ENCODE measurements around the gene RYR1.

RYR1 gene

GRCh38 chr19:38527466-38528136 is 94.1 kb downstream of the RYR1 start:
- Histone ChIP-seq H3K27ac (ENCODE audit: extremely low read depth, low read depth, low read length) (no peak overlapping the region), H3K9me3 (ENCODE audit: control insufficient read depth, insufficient read depth, low read depth, low read length) (no peaks in the 10 kb centered on the region), H3K4me3 (ENCODE audit: low read depth, low read length) (no peak overlapping the region), H3K36me3 (ENCODE audit: control insufficient read depth in 2 of 2, insufficient read depth in 1 of 2, low read length in 2 of 2) (no peaks in the 10 kb centered on the region), H3K4me1 (ENCODE audit: control insufficient read depth, insufficient read depth, low read length) (no peaks in the 10 kb centered on the region)
- ChIA-PET CTCF (no interaction called here), POLR2A (no interaction called here)
- TF ChIP-seq SP3 (tag by site-specific recombination; IDR thresholded peaks at IDR 0.05) (peak; percentile 55), ZNF658 (tag by site-specific recombination; IDR thresholded peaks at IDR 0.05) (no peak), KLF8 (tag by site-specific recombination; IDR thresholded peaks at IDR 0.05) (0 out of 2 replicates have a peak, but pooled peaks have one; percentile 12), KLF1 (tag by site-specific recombination; IDR thresholded peaks at IDR 0.05) (peak; percentile 67), SP2 (tag by site-specific recombination; IDR thresholded peaks at IDR 0.05) (peak; percentile 27; the same call in 1 of the 2 replicates)

- no peaks in the 10 kb centered on the region for H3K9me3 ChIP-seq (ENCODE audit: control insufficient read depth, insufficient read depth, low read depth, low read length)
- H3K36me3 ChIP-seq (ENCODE audit: control insufficient read depth in 2 of 2, insufficient read depth in 1 of 2, low read length in 2 of 2), result no peaks in the 10 kb centered on the region
- H3K4me1 ChIP-seq (ENCODE audit: control insufficient read depth, insufficient read depth, low read length), result no peaks in the 10 kb centered on the region
- ChIA-PET CTCF (interaction anchor here (2.2 kb wide), 1 partner anchor 108 kb away, joined by 5 read pairs; no protein-coding TSS in a partner anchor), POLR2A (no interaction called here)
- H3K4me3 ChIP-seq (ENCODE audit: low read depth, low read length), result no peak overlapping the region
- no peak overlapping the region for H3K27ac ChIP-seq (ENCODE audit: extremely low read depth, low read depth, low read length)
- TF ChIP-seq ZNF670 (tag by site-specific recombination; IDR thresholded peaks at IDR 0.05; ENCODE audit: low read depth) (no peak), ZNF473 (tag by site-specific recombination; IDR thresholded peaks at IDR 0.05) (no peak), ZBTB21 (tag by site-specific recombination; IDR thresholded peaks at IDR 0.05) (no peak), ZNF157 (tag by site-specific recombination; IDR thresholded peaks at IDR 0.05) (no peak), SETDB1 (IDR thresholded peaks at IDR 0.05; ENCODE audit: insufficient read length, low read length) (no peak), ZBTB48 (tag by site-specific recombination; IDR thresholded peaks at IDR 0.05) (no peak), ZFP41 (tag by site-specific recombination; IDR thresholded peaks at IDR 0.05; ENCODE audit: borderline replicate concordance) (no peak), ZFP3 (tag by site-specific recombination; IDR thresholded peaks at IDR 0.05; ENCODE audit: low read depth) (no peak), ZNF335 (tag by site-specific recombination; conservative IDR thresholded peaks at IDR 0.05) (no peak), ZNF140 (tag by site-specific recombination; IDR thresholded peaks at IDR 0.05) (no peak), ZNF580 (tag by site-specific recombination; IDR thresholded peaks at IDR 0.05) (no peak), ZNF596 (tag by site-specific recombination; IDR thresholded peaks at IDR 0.05) (no peak), WT1 (tag by site-specific recombination; IDR thresholded peaks at IDR 0.05) (no peak), ZNF654 (tag by site-specific recombination; IDR thresholded peaks at IDR 0.05; ENCODE audit: low read depth) (no peak), RBAK (tag by site-specific recombination; IDR thresholded peaks at IDR 0.05) (no peak)
These were observed 94.8 kb downstream of the RYR1 start for GRCh38 chr19:38528213-38528755.

GRCh38 chr19:38528931-38529330 is 95.4 kb downstream of the RYR1 start:
- Histone ChIP-seq H3K4me3 (ENCODE audit: low read depth, low read length) (no peak overlapping the region), H3K4me1 (ENCODE audit: control insufficient read depth, insufficient read depth, low read length) (no peaks in the 10 kb centered on the region), H3K27ac (ENCODE audit: extremely low read depth, low read depth, low read length) (no peak overlapping the region), H3K36me3 (ENCODE audit: control insufficient read depth in 2 of 2, insufficient read depth in 1 of 2, low read length in 2 of 2) (no peaks in the 10 kb centered on the region), H3K9me3 (ENCODE audit: control insufficient read depth, insufficient read depth, low read depth, low read length) (no peaks in the 10 kb centered on the region)
- ChIA-PET CTCF (interaction anchor here (2.2 to 3.4 kb wide), 2 partner anchors 15 to 108 kb away, joined by 5 to 19 read pairs; no protein-coding TSS in a partner anchor), POLR2A (no interaction called here)
- TF ChIP-seq ZNF335 (tag by site-specific recombination; conservative IDR thresholded peaks at IDR 0.05) (no peak), ZNF623 (tag by site-specific recombination; IDR thresholded peaks at IDR 0.05) (peak; percentile 33; the same call in 1 of the 2 replicates), ZXDB (tag by site-specific recombination; IDR thresholded peaks at IDR 0.05) (no peak)

All from HEK293 (cell line).